Esophagus muscularis mucosa (tissue), 4 donors: ENCODE data around the gene SLC4A11.

Experiments used
- EP300 ChIP-seq: sonication (generic); formaldehyde crosslinking; IDR thresholded peaks from one replicate; pipeline ENCODE4 v1.6.1; 2017; ENCODE audit warnings: antibody characterized with exemption
- POLR2A ChIP-seq: fragments of 450-650 bp; IDR thresholded peaks from one replicate; pipeline ENCODE4 v1.6.1; 2017; ENCODE audit warnings: antibody characterized with exemption, moderate library complexity, mild to moderate bottlenecking, low read depth
- POLR2AphosphoS5 ChIP-seq, 2 donors: sonication (generic); formaldehyde crosslinking; IDR thresholded peaks; one replicate each; pipeline ENCODE4 v1.6.1; 2017; ENCODE audit warnings: antibody characterized with exemption in 2 of 2
- TF ChIP-seq, protein P1 (sequence below), 3 experiments: fragments of 200-600 bp in 2 of 3; fragments of 450-650 bp in 1 of 3; sonication (generic) in 2 of 3; IDR thresholded peaks; one replicate each; pipeline ENCODE4 v1.5.1; 2017 to 2019; ENCODE audit warnings: antibody characterized with exemption in 3 of 3, mild to moderate bottlenecking in 2 of 3, moderate library complexity in 1 of 3

DNA sequence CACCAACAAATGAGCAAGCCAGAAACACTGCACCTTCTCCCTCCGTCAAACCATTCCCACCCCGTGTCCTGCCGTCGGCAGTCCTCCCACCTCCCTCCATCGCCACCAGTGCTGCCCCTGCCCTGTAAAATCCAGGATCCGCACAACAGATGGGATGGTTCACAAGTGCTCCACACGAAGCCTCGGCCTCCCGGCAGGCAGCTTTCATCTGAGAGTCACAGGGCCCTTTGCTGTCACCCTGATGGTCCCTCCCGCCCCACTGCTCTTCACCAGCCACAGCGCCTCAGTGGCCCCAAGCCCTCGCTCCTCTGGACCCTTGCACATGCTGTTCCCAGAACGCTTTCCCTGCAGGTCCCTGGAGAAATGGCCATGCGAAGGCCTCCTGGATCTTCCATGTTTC is 12.1 kb downstream of the SLC4A11 start:
- TF ChIP-seq, protein P1, sequence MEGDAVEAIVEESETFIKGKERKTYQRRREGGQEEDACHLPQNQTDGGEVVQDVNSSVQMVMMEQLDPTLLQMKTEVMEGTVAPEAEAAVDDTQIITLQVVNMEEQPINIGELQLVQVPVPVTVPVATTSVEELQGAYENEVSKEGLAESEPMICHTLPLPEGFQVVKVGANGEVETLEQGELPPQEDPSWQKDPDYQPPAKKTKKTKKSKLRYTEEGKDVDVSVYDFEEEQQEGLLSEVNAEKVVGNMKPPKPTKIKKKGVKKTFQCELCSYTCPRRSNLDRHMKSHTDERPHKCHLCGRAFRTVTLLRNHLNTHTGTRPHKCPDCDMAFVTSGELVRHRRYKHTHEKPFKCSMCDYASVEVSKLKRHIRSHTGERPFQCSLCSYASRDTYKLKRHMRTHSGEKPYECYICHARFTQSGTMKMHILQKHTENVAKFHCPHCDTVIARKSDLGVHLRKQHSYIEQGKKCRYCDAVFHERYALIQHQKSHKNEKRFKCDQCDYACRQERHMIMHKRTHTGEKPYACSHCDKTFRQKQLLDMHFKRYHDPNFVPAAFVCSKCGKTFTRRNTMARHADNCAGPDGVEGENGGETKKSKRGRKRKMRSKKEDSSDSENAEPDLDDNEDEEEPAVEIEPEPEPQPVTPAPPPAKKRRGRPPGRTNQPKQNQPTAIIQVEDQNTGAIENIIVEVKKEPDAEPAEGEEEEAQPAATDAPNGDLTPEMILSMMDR (IDR thresholded peaks at IDR 0.05) = no peak
- TF ChIP-seq POLR2A = no peak
- TF ChIP-seq EP300 = no peak
- TF ChIP-seq POLR2AphosphoS5 (IDR thresholded peaks at IDR 0.05) = no peak
